AG04450 (cell line): Measurements from ENCODE around the gene VIPR2. TPM values are rescaled to one million over a fixed set of nuclear protein-coding genes. Genes with fewer than 3 reads are reported as not detected.

ENCODE experiments used
- CTCF ChIA-PET: fragments of 300-600, 350-600 bp; formaldehyde crosslinking; extraction: SDS; loops from one replicate; lab custom pipeline; 2022; ENCODE audit warnings: antibody characterized with exemption, inconsistent platforms; lab: Charles Lee
- POLR2A ChIA-PET: fragments of 350-600 bp; formaldehyde crosslinking; extraction: SDS; loops from one replicate; lab custom pipeline; 2021; ENCODE audit warnings: antibody characterized with exemption, inconsistent platforms; lab: Yijun Ruan, JAX
- DNase-seq: peaks from one replicate; pipeline ENCODE4 v3.0.0-alpha.2; 2011; ENCODE audit warnings: low read depth, low spot score
- H3K27ac ChIP-seq: one replicate; pipeline ENCODE4 v1.5.1; 2012; ENCODE audit warnings: low read depth, low read length, control low read depth
- H3K27me3 ChIP-seq: one replicate; pipeline ENCODE4 v1.6.0; 2012; ENCODE audit warnings: low read length; ENCODE audit not compliant: control insufficient read depth, insufficient read depth
- H3K4me3 ChIP-seq: 2 replicates; pipeline ENCODE4 v1.5.1; 2011; ENCODE audit warnings: mild to moderate bottlenecking, low read depth, low read length, control low read depth
- H3K9me3 ChIP-seq: 2 replicates; pipeline ENCODE4 v1.5.1; 2012; ENCODE audit warnings: low read length; ENCODE audit not compliant: control insufficient read depth, insufficient read depth
- CTCF ChIP-seq: IDR thresholded peaks from 2 replicates; pipeline ENCODE4 v1.5.1; 2011; ENCODE audit warnings: low read depth, low read length, control low read depth, inconsistent platforms
- polyA plus RNA-seq: library from polyadenylated mRNA; depleted of rRNA; stranded (reverse); fragments of >200 nt; gene quantifications from 2 replicates; pipeline ENCODE4 v1.2.3, GENCODE V29; 2011

The VIPR2 gene
- polyA plus RNA-seq, 1 experiment = not detected

GRCh38 chr7:159130820-159131219 lies 13.8 kb downstream of the VIPR2 start:
- Histone ChIP-seq H3K9me3 (peaks cover 48% of the 10 kb centered on the region), H3K27ac (no peak overlapping the region), H3K27me3 (no peaks in the 10 kb centered on the region), H3K4me3 (no peak overlapping the region)
- POLR2A ChIA-PET = no interaction called here
- no peak for DNase-seq
- TF ChIP-seq CTCF = no peak
- CTCF ChIA-PET = no interaction called here

- Histone ChIP-seq H3K9me3 (peaks cover 50% of the 10 kb centered on the region), H3K27me3 (no peaks in the 10 kb centered on the region), H3K4me3 (no peak overlapping the region), H3K27ac (no peak overlapping the region)
- CTCF ChIA-PET = no interaction called here
- no peak for TF ChIP-seq CTCF
- POLR2A ChIA-PET = no interaction called here
- no peak for DNase-seq
These were observed 14.4 kb downstream of the VIPR2 start for GRCh38 chr7:159130199-159130775.

DNA sequence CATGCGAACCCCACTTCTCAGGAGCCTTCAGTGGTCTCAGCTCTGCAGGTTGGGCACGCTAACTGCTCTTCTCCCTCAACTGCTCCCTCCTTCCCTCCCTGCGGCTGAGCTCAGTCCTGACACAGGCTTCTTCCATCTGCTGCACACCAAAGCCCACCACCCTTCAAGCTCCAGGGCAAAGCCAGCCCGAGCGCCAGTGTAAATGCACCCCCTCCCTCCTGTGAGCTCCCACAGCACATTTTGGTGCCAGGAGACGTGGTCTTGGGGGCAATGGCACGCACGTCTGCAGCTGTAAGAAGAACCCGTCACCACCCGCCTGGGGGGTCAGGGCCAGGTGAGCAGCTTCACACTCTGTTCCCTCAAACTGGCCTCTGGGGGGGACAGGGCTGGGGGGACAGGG lies 15.9 kb downstream of the VIPR2 start:
- Histone ChIP-seq H3K9me3 (peaks cover 47% of the 10 kb centered on the region), H3K27ac (no peak overlapping the region), H3K27me3 (no peaks in the 10 kb centered on the region), H3K4me3 (no peak overlapping the region)
- no peak for TF ChIP-seq CTCF
- ChIA-PET POLR2A (no interaction called here), CTCF (no interaction called here)
- no peak for DNase-seq

DNA sequence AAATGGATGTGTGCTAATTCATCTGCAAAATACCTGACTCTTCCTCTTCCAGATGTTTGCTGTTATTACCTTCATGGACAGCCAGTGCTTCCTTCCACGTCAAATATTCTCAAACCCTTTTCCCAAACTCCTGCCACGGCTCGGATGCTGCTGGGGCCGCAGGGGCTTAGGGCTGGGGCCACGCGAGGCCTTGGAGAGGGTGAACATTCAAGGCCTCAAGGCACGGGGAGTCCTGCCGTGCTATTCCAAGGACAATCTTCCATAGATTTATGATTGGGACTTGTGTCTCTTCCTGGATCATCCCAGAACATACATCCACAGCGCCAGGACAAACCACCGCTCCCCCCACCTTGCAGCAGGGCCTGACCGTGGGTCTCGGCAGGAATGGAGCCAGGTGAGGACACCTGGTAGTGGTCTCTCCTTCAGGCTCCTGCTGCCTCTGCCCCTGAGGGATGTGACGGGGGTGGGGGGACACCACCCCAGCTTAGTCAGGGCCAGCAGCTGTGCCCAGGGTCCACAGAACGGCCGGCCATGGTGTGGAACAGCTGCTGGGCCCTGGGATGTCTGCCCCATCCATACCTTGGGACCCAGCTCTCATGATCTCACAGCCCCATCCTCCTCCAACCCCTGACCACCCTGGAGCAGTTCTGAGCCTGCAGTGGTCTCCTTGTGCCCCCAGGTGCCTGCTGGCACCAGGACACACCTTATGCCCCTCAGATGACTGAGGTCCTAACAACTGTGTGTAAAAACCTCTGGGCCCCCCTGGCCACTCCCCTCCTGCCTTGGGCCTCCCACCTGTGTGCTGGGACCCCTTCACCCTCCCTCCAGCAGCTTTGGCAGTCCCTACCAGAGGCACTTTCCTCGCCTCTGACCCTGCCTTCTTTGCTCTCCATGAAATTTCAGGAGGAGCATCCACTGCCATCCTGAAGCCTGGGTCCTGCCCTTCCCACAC lies 16.7 kb downstream of the VIPR2 start:
- TF ChIP-seq CTCF = no peak
- peaks cover 47% of the 10 kb centered on the region for H3K9me3 ChIP-seq
- DNase-seq = no peak
- no peak overlapping the region for H3K27ac ChIP-seq
- ChIA-PET CTCF (no interaction called here), POLR2A (no interaction called here)
- no peak overlapping the region for H3K4me3 ChIP-seq
- H3K27me3 ChIP-seq = no peaks in the 10 kb centered on the region
